GM23338 (cell line): ENCODE results near the gene ING4.

Source experiments
- CREB1 ChIP-seq: fragments of 250-450 bp; sonication (Bioruptor Pico); IDR thresholded peaks from 2 replicates; pipeline ENCODE4 v1.5.0; 2020; ENCODE audit warnings: low read depth, mild to moderate bottlenecking, moderate library complexity
- EZH2 ChIP-seq: fragments of 200-600 bp; sonication (generic); IDR thresholded peaks from one replicate; pipeline ENCODE4 v1.8.0; 2017; ENCODE audit warnings: antibody characterized with exemption, mild to moderate bottlenecking, low read depth; ENCODE audit not compliant: unreplicated experiment
- EZH2phosphoT487 ChIP-seq: fragments of 200-600 bp; sonication (generic); IDR thresholded peaks from one replicate; pipeline ENCODE4 v1.8.1; 2018; ENCODE audit warnings: antibody characterized with exemption; ENCODE audit not compliant: unreplicated experiment
- JUNB ChIP-seq: IDR thresholded peaks from one replicate; pipeline ENCODE4 v1.6.1; 2016; ENCODE audit warnings: antibody characterized with exemption; ENCODE audit not compliant: unreplicated experiment
- NANOG ChIP-seq: IDR thresholded peaks from 2 replicates; pipeline ENCODE4 v1.6.1; 2016; ENCODE audit warnings: antibody characterized with exemption, borderline replicate concordance
- POLR2AphosphoS5 ChIP-seq: IDR thresholded peaks from 2 replicates; pipeline ENCODE4 v1.6.1; 2016; ENCODE audit warnings: antibody characterized with exemption, low read depth
- STAT1 ChIP-seq: IDR thresholded peaks from one replicate; pipeline ENCODE4 v1.6.1; 2016; ENCODE audit warnings: antibody characterized with exemption; ENCODE audit not compliant: unreplicated experiment
- ZNF114 ChIP-seq: fragments of 250-450 bp; sonication (Bioruptor Pico); IDR thresholded peaks from 2 replicates; pipeline ENCODE4 v1.5.0; 2020; ENCODE audit warnings: mild to moderate bottlenecking, moderate library complexity
- ZNF331 ChIP-seq: fragments of 250-450 bp; sonication (Bioruptor Pico); IDR thresholded peaks from 2 replicates; pipeline ENCODE4 v1.5.0; 2020; ENCODE audit warnings: low read depth, mild to moderate bottlenecking, moderate library complexity
- TF ChIP-seq, protein P1 (sequence below), 2 experiments: fragments of 200-600 bp in 1 of 2; sonication (generic) in 1 of 2; conservative IDR thresholded peaks; 2 replicates each; pipeline versions ENCODE4 v1.5.1 to v1.6.1; 2016 to 2017; ENCODE audit warnings: antibody characterized with exemption in 2 of 2, low read depth in 2 of 2, mild to moderate bottlenecking in 2 of 2, moderate library complexity in 1 of 2
- TF ChIP-seq, protein P2 (sequence below): IDR thresholded peaks from one replicate; pipeline ENCODE4 v1.6.1; 2018; ENCODE audit warnings: antibody characterized with exemption; ENCODE audit not compliant: unreplicated experiment
- TF ChIP-seq, protein P3 (sequence below): fragments of 250-450 bp; sonication (Bioruptor Pico); IDR thresholded peaks from 2 replicates; pipeline ENCODE4 v1.5.0; 2020; ENCODE audit warnings: mild to moderate bottlenecking, moderate library complexity
- TF ChIP-seq, protein P4 (sequence below): IDR thresholded peaks from 2 replicates; pipeline ENCODE4 v1.6.1; 2016; ENCODE audit warnings: antibody characterized with exemption

DNA sequence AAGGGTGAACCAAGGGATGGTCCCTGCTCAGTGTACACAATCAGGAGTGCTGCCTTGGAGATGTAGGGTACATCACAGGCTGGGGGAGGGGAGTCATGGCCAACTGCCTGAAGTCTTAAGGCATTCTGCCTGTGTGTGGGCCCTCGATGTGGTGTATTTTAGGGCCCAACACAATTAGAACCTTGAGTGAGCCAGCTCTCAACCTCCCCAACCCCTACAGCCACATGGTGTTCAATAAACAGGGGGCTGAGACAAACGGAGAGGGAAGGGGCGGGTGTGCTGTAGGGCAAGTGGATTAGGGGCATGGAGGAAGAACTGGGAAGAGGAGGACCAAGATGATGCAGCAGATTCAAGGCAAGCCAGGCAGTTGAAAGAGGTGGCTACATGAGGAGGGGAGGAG, 47.1 kb downstream of the ING4 start:
- TF ChIP-seq, protein P1, sequence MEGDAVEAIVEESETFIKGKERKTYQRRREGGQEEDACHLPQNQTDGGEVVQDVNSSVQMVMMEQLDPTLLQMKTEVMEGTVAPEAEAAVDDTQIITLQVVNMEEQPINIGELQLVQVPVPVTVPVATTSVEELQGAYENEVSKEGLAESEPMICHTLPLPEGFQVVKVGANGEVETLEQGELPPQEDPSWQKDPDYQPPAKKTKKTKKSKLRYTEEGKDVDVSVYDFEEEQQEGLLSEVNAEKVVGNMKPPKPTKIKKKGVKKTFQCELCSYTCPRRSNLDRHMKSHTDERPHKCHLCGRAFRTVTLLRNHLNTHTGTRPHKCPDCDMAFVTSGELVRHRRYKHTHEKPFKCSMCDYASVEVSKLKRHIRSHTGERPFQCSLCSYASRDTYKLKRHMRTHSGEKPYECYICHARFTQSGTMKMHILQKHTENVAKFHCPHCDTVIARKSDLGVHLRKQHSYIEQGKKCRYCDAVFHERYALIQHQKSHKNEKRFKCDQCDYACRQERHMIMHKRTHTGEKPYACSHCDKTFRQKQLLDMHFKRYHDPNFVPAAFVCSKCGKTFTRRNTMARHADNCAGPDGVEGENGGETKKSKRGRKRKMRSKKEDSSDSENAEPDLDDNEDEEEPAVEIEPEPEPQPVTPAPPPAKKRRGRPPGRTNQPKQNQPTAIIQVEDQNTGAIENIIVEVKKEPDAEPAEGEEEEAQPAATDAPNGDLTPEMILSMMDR (conservative IDR thresholded peaks at IDR 0.05; ENCODE audit: low read depth in 2 of 2) = no peak
- TF ChIP-seq POLR2AphosphoS5 = no peak
- TF ChIP-seq EZH2phosphoT487 = no peak
- no peak for TF ChIP-seq EZH2
- TF ChIP-seq, protein P2, sequence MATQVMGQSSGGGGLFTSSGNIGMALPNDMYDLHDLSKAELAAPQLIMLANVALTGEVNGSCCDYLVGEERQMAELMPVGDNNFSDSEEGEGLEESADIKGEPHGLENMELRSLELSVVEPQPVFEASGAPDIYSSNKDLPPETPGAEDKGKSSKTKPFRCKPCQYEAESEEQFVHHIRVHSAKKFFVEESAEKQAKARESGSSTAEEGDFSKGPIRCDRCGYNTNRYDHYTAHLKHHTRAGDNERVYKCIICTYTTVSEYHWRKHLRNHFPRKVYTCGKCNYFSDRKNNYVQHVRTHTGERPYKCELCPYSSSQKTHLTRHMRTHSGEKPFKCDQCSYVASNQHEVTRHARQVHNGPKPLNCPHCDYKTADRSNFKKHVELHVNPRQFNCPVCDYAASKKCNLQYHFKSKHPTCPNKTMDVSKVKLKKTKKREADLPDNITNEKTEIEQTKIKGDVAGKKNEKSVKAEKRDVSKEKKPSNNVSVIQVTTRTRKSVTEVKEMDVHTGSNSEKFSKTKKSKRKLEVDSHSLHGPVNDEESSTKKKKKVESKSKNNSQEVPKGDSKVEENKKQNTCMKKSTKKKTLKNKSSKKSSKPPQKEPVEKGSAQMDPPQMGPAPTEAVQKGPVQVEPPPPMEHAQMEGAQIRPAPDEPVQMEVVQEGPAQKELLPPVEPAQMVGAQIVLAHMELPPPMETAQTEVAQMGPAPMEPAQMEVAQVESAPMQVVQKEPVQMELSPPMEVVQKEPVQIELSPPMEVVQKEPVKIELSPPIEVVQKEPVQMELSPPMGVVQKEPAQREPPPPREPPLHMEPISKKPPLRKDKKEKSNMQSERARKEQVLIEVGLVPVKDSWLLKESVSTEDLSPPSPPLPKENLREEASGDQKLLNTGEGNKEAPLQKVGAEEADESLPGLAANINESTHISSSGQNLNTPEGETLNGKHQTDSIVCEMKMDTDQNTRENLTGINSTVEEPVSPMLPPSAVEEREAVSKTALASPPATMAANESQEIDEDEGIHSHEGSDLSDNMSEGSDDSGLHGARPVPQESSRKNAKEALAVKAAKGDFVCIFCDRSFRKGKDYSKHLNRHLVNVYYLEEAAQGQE = no peak
- TF ChIP-seq JUNB = no peak
- no peak for TF ChIP-seq ZNF114
- TF ChIP-seq CREB1 (CRISPR knock-in tag) = no peak
- no peak for TF ChIP-seq NANOG
- TF ChIP-seq, protein P3, sequence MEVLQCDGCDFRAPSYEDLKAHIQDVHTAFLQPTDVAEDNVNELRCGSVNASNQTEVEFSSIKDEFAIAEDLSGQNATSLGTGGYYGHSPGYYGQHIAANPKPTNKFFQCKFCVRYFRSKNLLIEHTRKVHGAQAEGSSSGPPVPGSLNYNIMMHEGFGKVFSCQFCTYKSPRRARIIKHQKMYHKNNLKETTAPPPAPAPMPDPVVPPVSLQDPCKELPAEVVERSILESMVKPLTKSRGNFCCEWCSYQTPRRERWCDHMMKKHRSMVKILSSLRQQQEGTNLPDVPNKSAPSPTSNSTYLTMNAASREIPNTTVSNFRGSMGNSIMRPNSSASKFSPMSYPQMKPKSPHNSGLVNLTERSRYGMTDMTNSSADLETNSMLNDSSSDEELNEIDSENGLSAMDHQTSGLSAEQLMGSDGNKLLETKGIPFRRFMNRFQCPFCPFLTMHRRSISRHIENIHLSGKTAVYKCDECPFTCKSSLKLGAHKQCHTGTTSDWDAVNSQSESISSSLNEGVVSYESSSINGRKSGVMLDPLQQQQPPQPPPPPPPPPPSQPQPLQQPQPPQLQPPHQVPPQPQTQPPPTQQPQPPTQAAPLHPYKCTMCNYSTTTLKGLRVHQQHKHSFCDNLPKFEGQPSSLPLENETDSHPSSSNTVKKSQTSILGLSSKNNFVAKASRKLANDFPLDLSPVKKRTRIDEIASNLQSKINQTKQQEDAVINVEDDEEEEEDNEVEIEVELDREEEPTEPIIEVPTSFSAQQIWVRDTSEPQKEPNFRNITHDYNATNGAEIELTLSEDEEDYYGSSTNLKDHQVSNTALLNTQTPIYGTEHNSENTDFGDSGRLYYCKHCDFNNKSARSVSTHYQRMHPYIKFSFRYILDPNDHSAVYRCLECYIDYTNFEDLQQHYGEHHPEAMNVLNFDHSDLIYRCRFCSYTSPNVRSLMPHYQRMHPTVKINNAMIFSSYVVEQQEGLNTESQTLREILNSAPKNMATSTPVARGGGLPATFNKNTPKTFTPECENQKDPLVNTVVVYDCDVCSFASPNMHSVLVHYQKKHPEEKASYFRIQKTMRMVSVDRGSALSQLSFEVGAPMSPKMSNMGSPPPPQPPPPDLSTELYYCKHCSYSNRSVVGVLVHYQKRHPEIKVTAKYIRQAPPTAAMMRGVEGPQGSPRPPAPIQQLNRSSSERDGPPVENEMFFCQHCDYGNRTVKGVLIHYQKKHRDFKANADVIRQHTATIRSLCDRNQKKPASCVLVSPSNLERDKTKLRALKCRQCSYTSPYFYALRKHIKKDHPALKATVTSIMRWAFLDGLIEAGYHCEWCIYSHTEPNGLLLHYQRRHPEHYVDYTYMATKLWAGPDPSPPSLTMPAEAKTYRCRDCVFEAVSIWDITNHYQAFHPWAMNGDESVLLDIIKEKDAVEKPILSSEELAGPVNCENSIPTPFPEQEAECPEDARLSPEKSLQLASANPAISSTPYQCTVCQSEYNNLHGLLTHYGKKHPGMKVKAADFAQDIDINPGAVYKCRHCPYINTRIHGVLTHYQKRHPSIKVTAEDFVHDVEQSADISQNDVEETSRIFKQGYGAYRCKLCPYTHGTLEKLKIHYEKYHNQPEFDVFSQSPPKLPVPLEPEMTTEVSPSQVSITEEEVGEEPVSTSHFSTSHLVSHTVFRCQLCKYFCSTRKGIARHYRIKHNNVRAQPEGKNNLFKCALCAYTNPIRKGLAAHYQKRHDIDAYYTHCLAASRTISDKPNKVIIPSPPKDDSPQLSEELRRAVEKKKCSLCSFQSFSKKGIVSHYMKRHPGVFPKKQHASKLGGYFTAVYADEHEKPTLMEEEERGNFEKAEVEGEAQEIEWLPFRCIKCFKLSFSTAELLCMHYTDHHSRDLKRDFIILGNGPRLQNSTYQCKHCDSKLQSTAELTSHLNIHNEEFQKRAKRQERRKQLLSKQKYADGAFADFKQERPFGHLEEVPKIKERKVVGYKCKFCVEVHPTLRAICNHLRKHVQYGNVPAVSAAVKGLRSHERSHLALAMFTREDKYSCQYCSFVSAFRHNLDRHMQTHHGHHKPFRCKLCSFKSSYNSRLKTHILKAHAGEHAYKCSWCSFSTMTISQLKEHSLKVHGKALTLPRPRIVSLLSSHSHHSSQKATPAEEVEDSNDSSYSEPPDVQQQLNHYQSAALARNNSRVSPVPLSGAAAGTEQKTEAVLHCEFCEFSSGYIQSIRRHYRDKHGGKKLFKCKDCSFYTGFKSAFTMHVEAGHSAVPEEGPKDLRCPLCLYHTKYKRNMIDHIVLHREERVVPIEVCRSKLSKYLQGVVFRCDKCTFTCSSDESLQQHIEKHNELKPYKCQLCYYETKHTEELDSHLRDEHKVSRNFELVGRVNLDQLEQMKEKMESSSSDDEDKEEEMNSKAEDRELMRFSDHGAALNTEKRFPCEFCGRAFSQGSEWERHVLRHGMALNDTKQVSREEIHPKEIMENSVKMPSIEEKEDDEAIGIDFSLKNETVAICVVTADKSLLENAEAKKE = no peak
- TF ChIP-seq, protein P4, sequence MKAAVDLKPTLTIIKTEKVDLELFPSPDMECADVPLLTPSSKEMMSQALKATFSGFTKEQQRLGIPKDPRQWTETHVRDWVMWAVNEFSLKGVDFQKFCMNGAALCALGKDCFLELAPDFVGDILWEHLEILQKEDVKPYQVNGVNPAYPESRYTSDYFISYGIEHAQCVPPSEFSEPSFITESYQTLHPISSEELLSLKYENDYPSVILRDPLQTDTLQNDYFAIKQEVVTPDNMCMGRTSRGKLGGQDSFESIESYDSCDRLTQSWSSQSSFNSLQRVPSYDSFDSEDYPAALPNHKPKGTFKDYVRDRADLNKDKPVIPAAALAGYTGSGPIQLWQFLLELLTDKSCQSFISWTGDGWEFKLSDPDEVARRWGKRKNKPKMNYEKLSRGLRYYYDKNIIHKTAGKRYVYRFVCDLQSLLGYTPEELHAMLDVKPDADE = no peak
- no peak for TF ChIP-seq STAT1
- TF ChIP-seq ZNF331 (CRISPR knock-in tag) = no peak
